Measurements from ENCODE around the gene MRPS18A.

DNA sequence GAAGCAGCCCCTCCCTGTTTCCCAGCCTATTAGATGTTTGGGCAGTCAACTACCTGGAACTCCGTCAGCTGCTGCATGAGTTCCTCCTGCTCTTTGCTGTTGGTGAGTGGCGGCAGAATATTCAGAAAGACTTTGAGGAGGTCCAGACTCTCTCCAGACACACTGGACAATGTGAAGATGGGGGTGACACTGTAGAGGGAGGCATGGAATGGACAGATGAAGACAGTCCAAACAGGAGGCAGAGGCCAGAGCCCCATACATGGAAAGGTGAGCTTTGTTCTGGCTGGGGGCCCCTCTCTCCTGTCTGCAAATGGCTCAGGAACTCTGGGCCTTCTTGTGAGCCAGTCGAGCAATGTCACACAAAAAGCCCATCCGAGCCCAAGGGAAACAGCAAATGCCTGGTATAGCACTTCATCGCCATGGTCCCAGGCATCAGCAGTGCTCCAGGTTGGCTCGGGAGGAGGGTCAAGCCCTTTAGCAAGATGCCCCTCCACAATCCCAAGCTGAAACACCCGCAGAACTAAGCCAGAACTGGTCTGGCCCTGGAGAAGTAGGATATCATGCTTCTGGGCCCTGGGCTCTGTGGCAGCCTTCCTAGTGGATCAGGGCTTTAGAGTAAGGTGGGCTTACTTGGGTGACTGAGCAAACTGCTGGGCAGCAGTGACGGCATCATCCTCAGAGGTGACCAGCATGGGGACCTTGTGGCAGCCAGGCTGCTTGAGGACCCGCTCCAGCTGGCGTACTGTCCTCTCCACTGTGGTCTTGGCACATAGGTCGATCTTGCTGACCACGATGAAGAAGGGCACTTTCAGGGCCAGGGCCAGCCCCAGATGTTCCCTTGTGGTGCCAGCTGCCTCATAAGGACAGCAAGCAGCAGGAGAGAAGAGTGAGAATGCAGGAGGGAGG, 63.5 kb downstream of the MRPS18A start:
- TF ChIP-seq, protein P1, sequence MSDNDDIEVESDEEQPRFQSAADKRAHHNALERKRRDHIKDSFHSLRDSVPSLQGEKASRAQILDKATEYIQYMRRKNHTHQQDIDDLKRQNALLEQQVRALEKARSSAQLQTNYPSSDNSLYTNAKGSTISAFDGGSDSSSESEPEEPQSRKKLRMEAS (IDR thresholded peaks at IDR 0.05): no peak
- TF ChIP-seq, protein P2, sequence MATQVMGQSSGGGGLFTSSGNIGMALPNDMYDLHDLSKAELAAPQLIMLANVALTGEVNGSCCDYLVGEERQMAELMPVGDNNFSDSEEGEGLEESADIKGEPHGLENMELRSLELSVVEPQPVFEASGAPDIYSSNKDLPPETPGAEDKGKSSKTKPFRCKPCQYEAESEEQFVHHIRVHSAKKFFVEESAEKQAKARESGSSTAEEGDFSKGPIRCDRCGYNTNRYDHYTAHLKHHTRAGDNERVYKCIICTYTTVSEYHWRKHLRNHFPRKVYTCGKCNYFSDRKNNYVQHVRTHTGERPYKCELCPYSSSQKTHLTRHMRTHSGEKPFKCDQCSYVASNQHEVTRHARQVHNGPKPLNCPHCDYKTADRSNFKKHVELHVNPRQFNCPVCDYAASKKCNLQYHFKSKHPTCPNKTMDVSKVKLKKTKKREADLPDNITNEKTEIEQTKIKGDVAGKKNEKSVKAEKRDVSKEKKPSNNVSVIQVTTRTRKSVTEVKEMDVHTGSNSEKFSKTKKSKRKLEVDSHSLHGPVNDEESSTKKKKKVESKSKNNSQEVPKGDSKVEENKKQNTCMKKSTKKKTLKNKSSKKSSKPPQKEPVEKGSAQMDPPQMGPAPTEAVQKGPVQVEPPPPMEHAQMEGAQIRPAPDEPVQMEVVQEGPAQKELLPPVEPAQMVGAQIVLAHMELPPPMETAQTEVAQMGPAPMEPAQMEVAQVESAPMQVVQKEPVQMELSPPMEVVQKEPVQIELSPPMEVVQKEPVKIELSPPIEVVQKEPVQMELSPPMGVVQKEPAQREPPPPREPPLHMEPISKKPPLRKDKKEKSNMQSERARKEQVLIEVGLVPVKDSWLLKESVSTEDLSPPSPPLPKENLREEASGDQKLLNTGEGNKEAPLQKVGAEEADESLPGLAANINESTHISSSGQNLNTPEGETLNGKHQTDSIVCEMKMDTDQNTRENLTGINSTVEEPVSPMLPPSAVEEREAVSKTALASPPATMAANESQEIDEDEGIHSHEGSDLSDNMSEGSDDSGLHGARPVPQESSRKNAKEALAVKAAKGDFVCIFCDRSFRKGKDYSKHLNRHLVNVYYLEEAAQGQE (IDR thresholded peaks at IDR 0.05; ENCODE audit: low read depth): no peak
- TF ChIP-seq CEBPB (IDR thresholded peaks at IDR 0.05): no peak

Data from Ishikawa (cell line).